Measurements from ENCODE around the gene DUSP1. TPM values are rescaled to one million over a fixed set of nuclear protein-coding genes. Genes with fewer than 3 reads are reported as not detected.

The DUSP1 gene
- total RNA-seq, 1 experiment from 2014 or later: 38.1 TPM

GRCh38 chr5:172733131-172733973, 37.6 kb downstream of the DUSP1 start:
- peaks cover 38% of the 10 kb centered on the region for H3K4me1 Mint-ChIP-seq (ENCODE audit: low read depth, unreplicated experiment)
- no peaks in the 10 kb centered on the region for H3K9me3 Mint-ChIP-seq (ENCODE audit: low read depth, unreplicated experiment)
- CTCF ChIA-PET: interaction anchor here (0.7 to 2.2 kb wide), 11 partner anchors 9 to 226 kb away, joined by 3 to 6 read pairs (median 4); partner anchors contain the start of genes DUSP1 and RPL26L1
- peak overlapping the region; percentile 1 for H3K4me3 Mint-ChIP-seq (ENCODE audit: low read depth, unreplicated experiment)
- DNase-seq: peak; percentile 64
- no peaks in the 10 kb centered on the region for H3K27me3 Mint-ChIP-seq (ENCODE audit: unreplicated experiment)
- no peak for TF ChIP-seq CTCF (IDR thresholded peaks at IDR 0.05; ENCODE audit: unreplicated experiment)
- peaks cover 18% of the 10 kb centered on the region for H3K36me3 Mint-ChIP-seq (ENCODE audit: insufficient read depth, unreplicated experiment)
- intact Hi-C loops (cut with micrococcal nuclease; ENCODE audit: unreplicated experiment): loop anchor here (5.0 kb wide), 1 partner anchor 169 kb away; no protein-coding TSS in a partner anchor
- BruUV-seq (replicated peaks): TSS peak; percentile 92
- peak overlapping the region; percentile 78 for H3K27ac Mint-ChIP-seq (ENCODE audit: unreplicated experiment)

- no peak overlapping the region for H3K4me3 Mint-ChIP-seq (ENCODE audit: low read depth, unreplicated experiment)
- H3K36me3 Mint-ChIP-seq (ENCODE audit: insufficient read depth, unreplicated experiment): peaks cover 18% of the 10 kb centered on the region
- intact Hi-C loops (cut with micrococcal nuclease; ENCODE audit: unreplicated experiment): loop anchor here (5.0 kb wide), 1 partner anchor 170 kb away; no protein-coding TSS in a partner anchor
- peak overlapping the region; percentile 78 for H3K27ac Mint-ChIP-seq (ENCODE audit: unreplicated experiment)
- no TSS peak for BruUV-seq (replicated peaks)
- H3K27me3 Mint-ChIP-seq (ENCODE audit: unreplicated experiment): no peaks in the 10 kb centered on the region
- CTCF ChIA-PET: interaction anchor here (1.0 to 2.2 kb wide), 8 partner anchors 8 to 200 kb away, joined by 3 to 10 read pairs (median 6); partner anchors contain the start of gene DUSP1
- TF ChIP-seq CTCF (IDR thresholded peaks at IDR 0.05; ENCODE audit: unreplicated experiment): no peak
- H3K9me3 Mint-ChIP-seq (ENCODE audit: low read depth, unreplicated experiment): no peaks in the 10 kb centered on the region
- no peak for DNase-seq
- H3K4me1 Mint-ChIP-seq (ENCODE audit: low read depth, unreplicated experiment): peaks cover 38% of the 10 kb centered on the region
Measured at GRCh38 chr5:172732201-172732865, 38.7 kb downstream of the DUSP1 start.

GRCh38 chr5:172731680-172732074, 39.3 kb downstream of the DUSP1 start:
- TF ChIP-seq CTCF (IDR thresholded peaks at IDR 0.05; ENCODE audit: unreplicated experiment): no peak
- intact Hi-C loops (cut with micrococcal nuclease; ENCODE audit: unreplicated experiment): loop anchor here (2.0 to 5.0 kb wide), 2 partner anchors 33 to 171 kb away; no protein-coding TSS in a partner anchor
- no peaks in the 10 kb centered on the region for H3K9me3 Mint-ChIP-seq (ENCODE audit: low read depth, unreplicated experiment)
- no TSS peak for BruUV-seq (replicated peaks)
- H3K4me3 Mint-ChIP-seq (ENCODE audit: low read depth, unreplicated experiment): peak overlapping the region; percentile 6
- peak overlapping the region; percentile 74 for H3K27ac Mint-ChIP-seq (ENCODE audit: unreplicated experiment)
- H3K27me3 Mint-ChIP-seq (ENCODE audit: unreplicated experiment): no peaks in the 10 kb centered on the region
- CTCF ChIA-PET: interaction anchor here (1.0 to 1.4 kb wide), 4 partner anchors 15 to 201 kb away, joined by 3 to 10 read pairs (median 4); partner anchors contain the start of gene DUSP1
- H3K4me1 Mint-ChIP-seq (ENCODE audit: low read depth, unreplicated experiment): peaks cover 38% of the 10 kb centered on the region
- H3K36me3 Mint-ChIP-seq (ENCODE audit: insufficient read depth, unreplicated experiment): peaks cover 18% of the 10 kb centered on the region
- no peak for DNase-seq

GRCh38 chr5:172730981-172731679, 39.9 kb downstream of the DUSP1 start:
- Mint-ChIP-seq H3K9me3 (ENCODE audit: low read depth, unreplicated experiment) (no peaks in the 10 kb centered on the region), H3K27me3 (ENCODE audit: unreplicated experiment) (no peaks in the 10 kb centered on the region), H3K36me3 (ENCODE audit: insufficient read depth, unreplicated experiment) (peaks cover 18% of the 10 kb centered on the region), H3K4me3 (ENCODE audit: low read depth, unreplicated experiment) (peak overlapping the region; percentile 6), H3K27ac (ENCODE audit: unreplicated experiment) (peak overlapping the region; percentile 74), H3K4me1 (ENCODE audit: low read depth, unreplicated experiment) (peaks cover 38% of the 10 kb centered on the region)
- no peak for TF ChIP-seq CTCF (IDR thresholded peaks at IDR 0.05; ENCODE audit: unreplicated experiment)
- no TSS peak for BruUV-seq (replicated peaks)
- CTCF ChIA-PET: interaction anchor here (1.0 kb wide), 2 partner anchors 14 to 40 kb away, joined by 3 to 4 read pairs; partner anchors contain the start of gene DUSP1
- intact Hi-C loops (cut with micrococcal nuclease; ENCODE audit: unreplicated experiment): loop anchor here (2.0 to 5.0 kb wide), 2 partner anchors 34 to 171 kb away; no protein-coding TSS in a partner anchor
- peak; percentile 92 for DNase-seq

Measured in Calu3 (cell line).